NCI-H748 treated with DMSO at 0.1 percent for 48 hours (cell line): ENCODE results near the gene ACTRT3.

ENCODE experiments used
- DNase-seq: peaks from one replicate; lab custom pipeline; 2025; lab: John Stamatoyannopoulos, UW

Gene ACTRT3

DNA sequence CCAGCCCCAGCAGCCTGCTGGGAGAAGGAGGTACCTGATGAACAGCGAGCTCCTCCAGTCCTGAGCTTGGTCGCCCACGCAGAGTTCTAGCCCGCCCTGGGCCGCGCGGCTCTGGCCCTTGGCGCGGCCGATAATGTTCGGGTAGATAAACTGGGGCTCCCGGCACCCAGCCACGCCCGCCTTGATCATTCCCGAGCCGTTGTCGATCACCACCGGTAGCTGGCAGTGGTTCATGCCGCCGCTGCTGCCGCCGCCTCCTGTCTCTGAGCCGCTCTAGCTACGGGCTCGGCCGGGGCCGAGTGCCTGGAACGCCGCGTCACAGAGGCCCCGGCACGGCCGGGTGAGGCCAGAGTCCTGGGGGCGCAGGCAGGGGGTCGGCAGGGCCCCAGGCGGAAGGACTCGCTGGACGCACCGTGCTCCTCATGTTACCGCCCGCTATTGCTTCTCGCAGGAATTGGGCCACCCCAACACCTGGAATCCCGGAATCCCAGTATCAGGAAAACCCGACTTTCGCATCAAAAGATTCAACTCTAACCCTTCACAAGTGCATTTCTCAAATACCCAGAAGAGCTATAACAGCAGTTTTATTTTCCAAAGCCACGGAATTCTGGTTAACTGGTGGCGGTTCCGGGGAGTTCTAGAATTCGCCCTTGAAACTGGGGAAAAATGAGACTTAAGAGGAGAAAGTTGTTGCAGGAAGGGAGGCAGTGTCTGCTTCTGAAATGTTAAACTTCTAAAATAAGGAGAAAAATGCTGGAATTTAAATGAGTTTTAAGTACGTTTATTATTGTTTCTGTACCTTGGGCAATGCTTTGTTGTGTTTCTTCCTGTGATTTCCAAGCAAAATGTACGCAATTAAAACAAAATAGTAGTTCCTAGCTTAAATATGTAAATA lies at the start of gene ACTRT3:
Gene ACTRT3 (minus strand): TSS at position 275 of the 895 bp plus-strand sequence. CDS start 41 bp downstream, at position 234.
- DNase-seq: peak; percentile 65

DNA sequence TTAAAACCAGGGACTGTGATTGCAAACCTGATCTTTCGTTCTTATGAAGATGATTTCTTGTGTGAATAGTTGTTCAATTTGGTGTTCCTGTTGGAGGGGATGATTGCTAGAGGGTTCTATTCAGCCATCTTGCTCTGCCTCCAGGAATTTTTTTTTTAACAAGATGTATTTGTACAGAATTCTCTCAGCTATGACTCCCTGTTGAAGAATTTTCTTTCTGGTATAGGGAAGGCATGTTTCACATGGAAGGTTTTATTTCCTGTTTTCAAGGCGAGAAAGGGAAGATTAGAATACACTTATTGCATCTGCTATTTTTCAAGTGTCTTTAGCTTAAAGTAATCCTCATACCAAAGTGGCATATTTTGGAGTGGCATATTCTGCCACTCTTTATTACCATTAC lies 49.0 kb upstream of the ACTRT3 start:
- no peak for DNase-seq

DNA sequence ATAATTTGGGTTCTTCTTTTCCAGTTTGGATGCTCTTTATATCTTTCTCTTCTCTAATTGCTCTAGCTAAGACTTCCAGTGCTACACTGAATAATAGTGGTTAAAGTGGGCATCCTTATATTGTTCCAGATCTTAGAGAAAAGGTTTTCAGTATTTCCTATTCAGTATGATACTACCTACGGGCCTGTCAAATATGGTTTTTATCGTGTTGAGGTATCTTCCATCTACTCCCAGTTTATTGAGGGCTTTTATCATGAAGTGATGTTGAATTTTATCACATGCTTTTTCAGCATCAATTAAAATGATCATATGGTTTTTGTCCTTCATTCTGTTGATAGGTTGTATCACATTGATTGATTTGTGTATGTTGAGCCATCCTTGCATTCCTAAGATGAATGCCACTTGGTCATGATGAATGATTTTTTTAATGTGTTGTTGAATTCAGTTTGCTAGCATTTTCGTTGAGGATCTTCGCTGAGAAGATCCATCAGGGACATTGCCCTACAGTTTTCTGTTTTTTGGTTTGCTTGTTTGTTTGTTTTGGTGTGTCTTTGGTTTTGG lies 46.3 kb upstream of the ACTRT3 start:
- DNase-seq: no peak

DNA sequence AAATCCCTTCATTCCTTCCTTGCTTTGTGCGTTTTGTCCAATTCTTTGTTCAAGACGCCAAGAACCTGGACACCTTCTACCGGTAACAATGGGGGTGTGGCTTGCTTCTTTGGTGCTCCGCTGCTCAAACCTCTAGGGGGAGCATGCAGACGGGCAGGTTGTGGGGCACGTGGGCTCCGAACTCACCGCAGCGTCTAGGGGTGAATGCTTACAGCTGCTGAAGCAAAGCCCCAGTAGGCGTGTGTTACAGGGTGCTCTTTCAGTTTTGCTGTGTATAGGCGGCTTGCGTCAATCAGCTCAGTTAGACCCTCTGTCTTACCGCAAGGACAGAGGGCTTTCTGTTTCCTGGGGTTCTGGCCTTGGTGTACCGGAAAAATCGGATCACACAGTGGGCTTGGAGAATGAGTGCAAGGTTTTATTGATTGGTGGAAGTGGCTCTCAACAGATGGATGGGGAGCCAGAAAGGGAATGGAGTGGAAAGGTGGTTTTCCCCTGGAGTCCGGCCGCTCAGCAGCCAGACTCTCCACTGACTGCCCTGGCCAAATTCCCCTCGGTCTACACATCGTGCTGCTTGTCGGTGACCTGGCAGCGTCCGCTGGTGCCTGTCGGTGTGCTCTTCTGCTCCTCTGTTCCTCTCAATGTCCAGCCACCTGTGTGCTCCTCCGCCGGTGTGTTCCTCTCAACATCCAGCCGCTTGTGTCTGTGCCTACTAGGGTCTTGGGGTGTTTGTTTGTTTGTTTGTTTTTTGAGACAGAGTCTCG lies 44.6 kb upstream of the ACTRT3 start:
- DNase-seq: peak; percentile 33

DNA sequence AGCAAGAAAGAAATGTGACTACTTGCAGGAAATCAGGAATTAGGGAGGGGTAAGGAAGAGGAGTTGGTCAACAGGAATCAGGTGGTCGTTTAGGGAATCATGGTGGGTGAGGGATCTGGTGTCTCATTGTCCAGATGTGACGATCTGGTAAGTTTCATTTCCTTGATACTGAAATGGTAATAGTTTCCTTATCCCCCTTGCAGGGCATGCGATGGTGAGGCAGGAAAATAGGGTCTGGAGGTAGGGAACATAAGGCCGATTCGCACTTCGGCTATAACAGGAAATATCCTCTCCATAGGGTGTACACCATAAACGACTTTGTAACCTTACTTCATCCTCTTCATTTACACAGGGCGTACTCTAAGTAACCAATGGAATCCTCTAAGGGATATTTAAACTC lies 43.9 kb upstream of the ACTRT3 start:
- DNase-seq: no peak

DNA sequence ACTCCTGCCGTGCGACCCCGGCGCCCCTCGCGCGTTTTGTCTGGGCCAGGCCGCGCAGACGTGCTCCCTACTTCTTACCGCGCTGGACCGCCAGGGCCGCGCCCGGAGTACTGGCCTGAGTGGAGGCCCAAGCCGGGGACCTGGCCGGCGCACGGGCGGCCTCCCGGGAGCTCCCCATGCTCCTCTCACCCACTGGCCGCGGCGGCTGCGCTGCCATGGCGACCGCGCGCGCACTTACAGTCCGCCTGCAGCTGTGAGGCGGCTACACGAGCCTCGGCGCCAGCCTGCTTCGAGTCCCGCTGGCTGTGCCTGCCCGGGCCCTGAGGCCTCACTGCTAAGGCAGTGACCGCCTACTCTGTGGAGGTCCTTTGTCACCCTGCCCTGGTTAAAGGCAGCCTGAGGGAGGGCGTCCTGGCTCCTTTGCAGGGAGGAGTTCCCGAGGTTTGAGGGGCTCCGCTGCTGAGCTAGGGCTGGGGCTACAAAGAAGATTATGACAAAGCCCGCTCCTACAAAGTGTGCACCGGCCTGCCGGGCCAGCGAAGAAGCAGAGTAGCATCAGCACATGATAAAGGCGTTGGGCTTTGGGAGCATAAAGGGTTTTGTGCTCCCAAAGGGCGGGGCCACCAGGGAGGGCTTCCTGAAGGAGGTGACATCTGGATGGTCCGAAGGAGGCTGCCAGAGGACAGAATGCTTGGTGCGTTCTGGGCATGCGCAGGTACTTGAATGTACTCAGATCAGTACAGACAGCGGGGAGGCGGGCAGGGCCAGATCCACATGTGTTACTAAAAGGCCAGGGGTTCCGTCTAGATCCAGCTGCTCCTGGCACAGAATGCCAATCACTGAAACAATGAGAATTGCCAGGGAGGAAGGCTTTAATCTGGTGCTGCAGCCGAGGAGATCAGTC lies 43.2 kb upstream of the ACTRT3 start, which contains the start of the genes LRRC34 and LRRIQ4:
Gene LRRC34 (minus strand): TSS at position 573 of the 904 bp plus-strand sequence. CDS start 356 bp downstream, at position 217.
Gene LRRIQ4 (plus strand): TSS at position 539 of the 904 bp plus-strand sequence. CDS start 9,052 bp downstream, outside the sequence.
- peak; percentile 62 for DNase-seq

DNA sequence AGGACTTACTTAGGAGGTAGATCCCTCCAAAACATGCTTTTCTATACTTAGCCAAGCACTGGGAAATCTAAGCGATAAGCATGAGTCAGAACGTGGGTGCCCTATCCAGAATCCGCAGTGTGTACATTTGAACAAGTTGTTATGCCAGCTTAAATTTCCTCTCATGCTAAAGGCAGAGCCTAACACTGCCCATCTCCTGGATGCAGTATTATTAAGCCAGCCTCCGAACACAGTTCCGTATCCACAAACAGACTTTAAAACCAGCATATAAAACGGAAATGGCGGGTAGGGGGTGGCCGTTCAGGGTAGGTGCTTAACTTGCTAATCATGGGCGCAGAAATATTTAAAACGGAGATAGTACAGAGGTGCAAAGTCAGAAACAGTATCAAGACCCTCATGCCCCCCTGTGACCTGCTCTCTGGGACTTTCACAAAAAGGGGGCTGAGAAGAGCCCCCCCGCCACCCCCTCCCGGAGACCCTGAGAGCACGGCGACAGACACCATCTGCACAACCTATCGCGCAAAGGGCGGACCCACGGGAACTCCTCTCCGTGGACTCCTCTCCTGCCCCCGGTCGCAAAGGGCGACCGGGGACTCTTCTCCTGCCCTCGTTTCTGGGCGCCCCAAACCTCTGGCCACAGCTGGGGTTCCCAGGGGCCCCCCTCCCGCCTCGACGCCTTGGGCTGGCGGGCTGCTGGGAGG lies 42.4 kb upstream of the ACTRT3 start:
- peak; percentile 40 for DNase-seq

DNA sequence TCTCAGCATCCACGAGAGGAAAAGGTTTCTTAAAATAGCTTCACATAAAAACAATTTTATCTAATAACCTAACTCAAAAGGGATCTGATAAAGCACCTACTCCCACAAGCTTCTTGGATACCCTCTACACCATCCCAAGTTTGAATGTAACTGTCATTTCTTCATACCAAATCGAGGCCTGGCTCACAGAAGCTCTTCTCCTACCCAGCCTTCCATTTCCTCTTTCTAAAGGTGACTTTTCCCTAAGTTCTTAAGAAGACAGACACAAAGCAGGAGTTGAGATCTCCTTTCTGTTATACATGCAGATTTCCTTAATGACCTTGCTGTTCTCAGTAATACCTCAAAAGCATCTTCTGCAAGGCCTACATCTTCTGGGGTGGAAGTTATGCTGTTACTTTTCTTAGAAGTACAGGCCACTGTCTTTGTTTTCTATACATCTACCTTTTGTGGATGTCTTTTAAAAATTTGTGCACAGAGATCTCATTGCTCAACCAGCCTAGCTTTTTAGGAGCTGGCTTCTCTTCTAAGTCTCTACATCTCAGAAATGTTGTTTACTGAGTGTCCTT lies 40.0 kb upstream of the ACTRT3 start:
- DNase-seq: no peak

DNA sequence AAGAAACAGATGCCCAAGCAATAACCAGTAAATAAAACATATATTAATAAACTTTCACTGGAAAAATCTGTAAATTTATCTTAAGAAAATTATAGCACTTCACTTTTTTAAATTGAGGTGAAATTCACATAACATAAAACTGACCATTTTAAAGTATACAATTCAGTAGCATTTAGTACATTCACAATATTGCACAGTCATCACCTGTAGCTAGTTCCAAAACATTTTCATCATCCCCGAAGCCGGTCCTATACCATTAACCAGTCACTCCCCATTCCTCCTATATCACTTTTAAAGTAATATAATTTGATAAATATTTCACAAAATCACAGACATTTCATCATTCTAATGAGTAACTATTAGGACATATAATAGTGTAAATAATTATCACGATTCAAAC lies 35.3 kb upstream of the ACTRT3 start:
- DNase-seq: no peak

DNA sequence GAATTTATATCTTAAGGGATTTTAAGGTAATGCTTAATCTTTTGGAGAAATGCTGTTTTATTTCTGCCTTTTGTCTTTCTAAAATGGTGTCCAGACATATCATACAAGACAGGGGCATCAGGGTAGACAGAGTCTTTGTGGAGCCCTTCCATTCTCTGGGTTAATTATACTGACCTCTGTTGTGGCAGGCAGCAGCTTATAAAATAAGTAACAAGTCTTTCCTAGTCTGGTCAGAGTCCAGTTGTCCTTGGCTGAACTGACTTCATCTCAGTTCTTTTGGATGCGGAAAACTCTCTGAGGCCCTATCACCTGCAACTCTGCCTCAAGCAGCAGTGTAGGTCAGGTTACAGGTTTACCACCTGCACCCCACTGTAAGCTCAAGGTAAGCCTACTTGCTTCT lies 23.0 kb upstream of the ACTRT3 start:
- DNase-seq: no peak

DNA sequence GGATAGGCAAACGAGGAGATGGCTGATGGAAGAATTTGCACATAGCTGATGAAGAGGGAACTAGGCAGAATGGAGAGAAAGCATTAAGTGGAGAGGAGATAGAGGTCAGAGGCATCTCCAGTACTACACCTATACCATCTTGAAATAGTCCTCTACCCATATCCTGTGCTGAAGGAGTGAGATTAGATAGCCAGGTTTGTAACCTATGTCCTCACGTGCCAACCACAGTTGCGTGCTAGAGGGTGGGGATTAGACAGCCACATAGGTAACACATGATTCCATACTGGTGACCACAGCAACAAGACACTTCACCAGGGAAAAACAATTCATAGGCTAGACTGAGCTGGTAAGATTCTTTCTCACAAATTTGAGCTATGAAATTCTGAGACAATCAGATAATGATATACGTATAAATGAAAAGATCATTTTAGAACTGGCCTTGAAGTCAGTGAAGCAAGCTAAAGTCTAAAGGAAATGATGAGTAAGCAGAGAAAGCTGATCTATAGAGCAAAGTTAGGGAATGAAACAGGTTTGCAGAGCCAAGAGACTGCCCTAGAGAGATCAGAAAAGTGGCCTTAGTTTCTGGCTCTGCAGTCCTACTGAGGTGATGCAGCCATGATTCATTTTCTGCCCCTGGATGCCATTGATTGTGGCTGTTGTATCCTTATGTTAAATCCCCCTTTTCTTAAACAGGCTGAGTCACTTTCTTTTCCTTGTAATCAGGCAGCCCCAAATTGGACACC lies 21.5 kb upstream of the ACTRT3 start:
- DNase-seq: no peak

DNA sequence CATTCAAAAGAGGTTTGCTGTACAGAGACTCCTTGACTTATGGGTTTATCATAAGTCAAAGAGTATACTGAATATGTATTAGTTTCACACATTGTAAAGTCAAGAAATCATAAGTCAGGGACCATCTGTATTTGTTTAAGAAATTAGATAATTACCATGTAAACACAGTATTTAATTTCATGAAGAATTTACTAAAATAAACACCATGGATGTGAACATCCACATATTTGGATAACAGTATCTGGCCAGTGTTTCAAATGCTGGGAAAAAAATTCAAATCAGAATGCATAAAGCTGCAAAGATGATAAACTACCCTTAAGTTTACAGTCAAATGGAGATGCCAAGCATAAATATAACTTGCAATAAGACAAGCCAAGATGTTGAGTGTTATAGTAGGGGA lies 20.9 kb upstream of the ACTRT3 start:
- no peak for DNase-seq

DNA sequence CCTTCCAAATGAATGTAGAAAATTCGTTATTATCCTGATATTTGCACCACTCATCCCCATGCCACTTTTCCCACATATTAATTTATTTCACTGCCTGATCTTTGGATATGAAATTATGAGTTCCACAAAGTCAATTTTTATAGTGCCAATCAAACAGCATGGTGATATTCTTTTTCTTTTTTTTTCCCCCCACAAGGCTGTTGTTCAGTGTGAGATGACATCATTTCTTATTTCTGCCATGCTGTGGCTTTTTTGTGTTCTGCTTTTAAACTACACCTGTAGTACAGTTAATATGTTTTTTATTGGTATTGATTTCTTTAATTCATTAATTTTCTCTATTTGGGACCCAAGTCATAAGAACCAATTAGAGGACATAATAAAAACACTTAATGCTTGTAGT lies 18.4 kb upstream of the ACTRT3 start:
- no peak for DNase-seq

DNA sequence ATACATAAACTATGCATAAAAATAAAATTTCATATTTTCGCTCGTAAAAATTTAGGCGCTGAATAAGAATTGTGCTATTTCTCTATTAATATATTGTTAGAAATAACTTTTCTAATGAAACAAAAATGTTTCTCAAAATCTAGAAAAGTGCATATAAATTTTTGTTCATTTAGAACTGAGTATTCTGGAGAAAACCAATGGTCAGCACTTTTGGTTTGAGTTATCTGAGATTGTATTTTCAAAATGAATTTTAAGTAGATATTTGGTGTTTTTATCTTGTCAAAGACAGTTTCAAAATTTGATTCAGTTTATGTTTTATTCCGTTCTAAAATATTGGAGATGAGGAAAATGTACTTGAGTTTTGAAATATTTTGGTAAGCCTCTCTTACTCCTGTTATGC lies 17.8 kb upstream of the ACTRT3 start:
- DNase-seq: no peak

DNA sequence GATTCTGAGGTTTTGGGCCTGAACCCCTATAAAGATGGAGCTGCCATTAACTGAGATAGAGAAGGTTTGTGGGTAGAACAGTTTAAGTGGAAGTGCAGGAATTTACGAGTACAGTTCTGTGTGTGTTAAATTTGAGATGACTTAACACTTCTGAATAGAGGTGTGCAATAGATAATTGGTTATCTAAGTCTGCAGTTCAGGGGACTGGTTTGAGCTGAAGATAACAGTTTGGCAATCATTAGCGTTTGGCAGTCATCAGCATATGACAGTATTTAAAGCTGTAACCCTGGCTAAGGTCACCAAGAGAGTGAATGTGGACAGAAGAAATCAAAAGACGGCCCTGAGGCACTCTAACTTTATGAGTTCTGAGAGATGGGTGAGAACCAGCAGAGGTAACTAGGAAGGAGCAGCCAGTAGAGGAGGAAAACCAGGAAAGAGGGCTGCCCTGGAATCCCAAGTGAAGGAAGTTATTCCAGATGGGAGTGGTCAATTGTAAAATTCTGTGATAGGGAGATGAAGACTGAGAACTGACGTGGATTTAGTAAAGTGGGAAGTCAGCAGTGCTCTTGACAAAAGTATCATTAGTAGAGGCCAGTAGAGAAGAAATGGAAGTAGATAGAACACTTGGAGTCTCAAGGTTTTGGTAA lies 12.0 kb upstream of the ACTRT3 start:
- no peak for DNase-seq

DNA sequence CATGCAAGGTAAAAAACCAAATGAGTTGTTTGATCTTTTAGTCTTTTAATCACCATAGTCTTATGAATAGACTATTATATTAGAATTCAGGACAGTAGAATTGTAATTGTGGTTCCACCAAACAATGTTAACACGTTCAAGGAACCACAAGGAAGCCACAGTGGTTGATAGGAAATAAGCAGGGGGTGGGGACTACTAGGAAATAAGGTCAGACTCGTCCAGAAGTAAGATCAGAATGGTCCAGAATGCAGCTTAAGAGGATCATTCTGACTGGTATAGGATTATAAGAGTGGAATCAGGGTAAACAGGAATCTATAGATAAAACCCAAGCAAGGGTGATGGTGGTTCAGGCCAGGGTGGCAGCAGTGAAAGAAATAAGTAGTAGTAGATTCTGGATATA lies 11.4 kb upstream of the ACTRT3 start:
- DNase-seq: no peak

DNA sequence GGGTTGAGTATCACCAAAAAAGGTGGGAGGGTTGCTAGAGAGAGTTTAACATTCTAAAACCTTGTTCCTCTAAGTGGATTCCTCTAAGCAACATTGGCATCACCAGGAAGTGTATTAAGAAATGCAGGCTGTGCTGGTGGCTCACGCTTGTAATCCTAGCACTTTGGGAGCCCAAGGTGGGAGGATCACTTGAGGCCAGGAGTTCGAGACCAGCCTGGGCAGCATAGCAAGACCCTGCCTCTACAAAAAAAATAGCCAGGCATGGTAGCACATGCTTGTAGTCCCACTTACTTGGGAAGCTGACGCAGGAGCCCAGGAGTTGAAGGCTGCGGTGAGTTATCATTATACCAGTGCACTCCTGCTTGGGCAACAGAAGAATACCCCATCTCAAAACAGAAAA lies 8.5 kb upstream of the ACTRT3 start:
- no peak for DNase-seq

DNA sequence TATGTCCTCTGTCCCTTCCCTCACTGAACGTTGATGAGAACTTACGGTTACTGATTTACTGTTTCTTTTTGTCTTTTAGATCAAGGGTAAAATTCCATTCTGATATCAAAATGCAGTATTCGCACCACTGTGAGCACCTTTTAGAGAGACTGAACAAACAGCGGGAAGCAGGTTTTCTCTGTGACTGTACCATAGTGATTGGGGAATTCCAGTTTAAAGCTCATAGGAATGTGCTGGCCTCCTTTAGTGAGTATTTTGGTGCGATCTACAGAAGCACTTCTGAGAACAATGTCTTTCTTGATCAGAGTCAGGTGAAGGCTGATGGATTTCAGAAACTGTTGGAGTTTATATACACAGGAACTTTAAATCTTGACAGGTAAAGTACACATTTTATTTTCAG lies 4.8 kb upstream of the ACTRT3 start:
- DNase-seq: no peak
